ENCODE data around the gene PUDP. TPM values are rescaled to one million over a fixed set of nuclear protein-coding genes. Genes with fewer than 3 reads are reported as not detected.

The PUDP gene
- polyA plus RNA-seq, 1 donor from 2014 or later, result 18.2 TPM

- no peaks in the 10 kb centered on the region for H3K79me2 ChIP-seq (replicated peaks; ENCODE audit: insufficient read depth, low read length)
- H3K4me3 ChIP-seq (ENCODE audit: low read length), result no peak overlapping the region
- no peak overlapping the region for H3K27ac ChIP-seq (ENCODE audit: low read length)
- H3K9ac ChIP-seq (ENCODE audit: low read length), result no peak overlapping the region
- H4K20me1 ChIP-seq (ENCODE audit: insufficient read depth), result no peaks in the 10 kb centered on the region
- no peaks in the 10 kb centered on the region for H3K9me2 ChIP-seq (ENCODE audit: insufficient read depth, low read length)
- no peak overlapping the region for H2AFZ ChIP-seq (ENCODE audit: low read depth, low read length)
- no peaks in the 10 kb centered on the region for H3K27me3 ChIP-seq (ENCODE audit: insufficient read depth, low read depth, low read length)
- TF ChIP-seq SMC3 (conservative IDR thresholded peaks at IDR 0.05; ENCODE audit: poor library complexity) (no peak), MXI1 (conservative IDR thresholded peaks at IDR 0.05; ENCODE audit: poor library complexity, severe bottlenecking) (no peak), TAF1 (IDR thresholded peaks at IDR 0.05; ENCODE audit: low read depth) (no peak), CTCF (IDR thresholded peaks at IDR 0.05; ENCODE audit: poor library complexity, severe bottlenecking) (no peak), REST (IDR thresholded peaks at IDR 0.05; ENCODE audit: borderline replicate concordance) (no peak), RAD21 (conservative IDR thresholded peaks at IDR 0.05) (no peak), POLR2AphosphoS5 (IDR thresholded peaks at IDR 0.05) (no peak), EP300 (conservative IDR thresholded peaks at IDR 0.05; ENCODE audit: poor library complexity, severe bottlenecking) (no peak), EZH2 (IDR thresholded peaks at IDR 0.05; ENCODE audit: borderline replicate concordance, insufficient read depth, low read length, poor library complexity, severe bottlenecking) (no peak)
- no peaks in the 10 kb centered on the region for H3K9me3 ChIP-seq (ENCODE audit: low read length)
- H3F3A ChIP-seq (ENCODE audit: insufficient read depth, low read length, poor library complexity, severe bottlenecking), result no peaks in the 10 kb centered on the region
- H3K36me3 ChIP-seq (ENCODE audit: insufficient read depth, low read length), result no peaks in the 10 kb centered on the region
- H3K4me2 ChIP-seq (ENCODE audit: low read length), result no peak overlapping the region
These were observed 64.2 kb downstream of the PUDP start for GRCh38 chrX:7083468-7084396.

- no peak overlapping the region for H3K4me2 ChIP-seq (ENCODE audit: low read length)
- H3F3A ChIP-seq (ENCODE audit: insufficient read depth, low read length, poor library complexity, severe bottlenecking), result no peaks in the 10 kb centered on the region
- no peaks in the 10 kb centered on the region for H3K27me3 ChIP-seq (ENCODE audit: insufficient read depth, low read depth, low read length)
- no peaks in the 10 kb centered on the region for H4K20me1 ChIP-seq (ENCODE audit: insufficient read depth)
- no peaks in the 10 kb centered on the region for H3K79me2 ChIP-seq (replicated peaks; ENCODE audit: insufficient read depth, low read length)
- H2AFZ ChIP-seq (ENCODE audit: low read depth, low read length), result no peak overlapping the region
- H3K9me3 ChIP-seq (ENCODE audit: low read length), result no peaks in the 10 kb centered on the region
- no peaks in the 10 kb centered on the region for H3K36me3 ChIP-seq (ENCODE audit: insufficient read depth, low read length)
- no peak for TF ChIP-seq EP300 (conservative IDR thresholded peaks at IDR 0.05; ENCODE audit: poor library complexity, severe bottlenecking)
- TF ChIP-seq EZH2 (IDR thresholded peaks at IDR 0.05; ENCODE audit: borderline replicate concordance, insufficient read depth, low read length, poor library complexity, severe bottlenecking), result no peak
- TF ChIP-seq POLR2AphosphoS5 (IDR thresholded peaks at IDR 0.05), result no peak
- TF ChIP-seq TAF1 (IDR thresholded peaks at IDR 0.05; ENCODE audit: low read depth), result no peak
- no peak for TF ChIP-seq REST (IDR thresholded peaks at IDR 0.05; ENCODE audit: borderline replicate concordance)
- TF ChIP-seq RAD21 (conservative IDR thresholded peaks at IDR 0.05), result no peak
- TF ChIP-seq MXI1 (conservative IDR thresholded peaks at IDR 0.05; ENCODE audit: poor library complexity, severe bottlenecking), result no peak
- TF ChIP-seq CTCF (IDR thresholded peaks at IDR 0.05; ENCODE audit: poor library complexity, severe bottlenecking), result no peak
- TF ChIP-seq SMC3 (conservative IDR thresholded peaks at IDR 0.05; ENCODE audit: poor library complexity), result no peak
- H3K4me3 ChIP-seq (ENCODE audit: low read length), result no peak overlapping the region
- H3K9ac ChIP-seq (ENCODE audit: low read length), result no peak overlapping the region
- H3K9me2 ChIP-seq (ENCODE audit: insufficient read depth, low read length), result no peaks in the 10 kb centered on the region
- no peak overlapping the region for H3K27ac ChIP-seq (ENCODE audit: low read length)
These were observed 64.9 kb downstream of the PUDP start for GRCh38 chrX:7083021-7083420.

All from neural cell (in vitro differentiated cells).